Sigmoid colon (tissue), 4 donors: ENCODE data around the gene CDC42SE2.

Experiments used
- CTCF ChIP-seq, 4 experiments: fragments of 450-650 bp in 3 of 4; fragments of 200-600 bp in 1 of 4; IDR thresholded peaks; one replicate each; pipeline ENCODE4 v1.5.1; 2016 to 2019; ENCODE audit warnings: antibody characterized with exemption in 4 of 4, mild to moderate bottlenecking in 3 of 4, moderate library complexity in 2 of 4
- EP300 ChIP-seq, 4 donors: sonication (generic); formaldehyde crosslinking; IDR thresholded peaks; one replicate each; pipeline ENCODE4 v1.6.1; 2017; ENCODE audit warnings: antibody characterized with exemption in 4 of 4
- POLR2A ChIP-seq, 2 donors: fragments of 450-650 bp; IDR thresholded peaks; one replicate each; pipeline ENCODE4 v1.6.1; 2016; ENCODE audit warnings: antibody characterized with exemption in 2 of 2, mild to moderate bottlenecking in 2 of 2, moderate library complexity in 2 of 2
- POLR2AphosphoS5 ChIP-seq, 4 donors: sonication (generic); formaldehyde crosslinking; IDR thresholded peaks; one replicate each; pipeline ENCODE4 v1.6.1; 2017; ENCODE audit warnings: antibody characterized with exemption in 4 of 4

- TF ChIP-seq CTCF (IDR thresholded peaks at IDR 0.05) = no peak
- no peak for TF ChIP-seq POLR2AphosphoS5 (IDR thresholded peaks at IDR 0.05)
- TF ChIP-seq EP300 (IDR thresholded peaks at IDR 0.05) = no peak
- TF ChIP-seq POLR2A (IDR thresholded peaks at IDR 0.05) = no peak
Observed at GRCh38 chr5:131285703-131286399, 22.0 kb downstream of the CDC42SE2 start.
